Inferior parietal cortex (tissue), 1 donor: ENCODE measurements around the gene NXF1.
"Not testable (repeated sequence)": the region's sequence is repeated elsewhere in the genome, so short reads cannot be mapped to it uniquely, and the experiment has no call there.

Experiments
- DNase-seq: peaks from one replicate; pipeline ENCODE4 v3.0.0-alpha.2; 2016; ENCODE audit errors: extremely low spot score

The NXF1 gene

GRCh38 chr11:62832336-62833234 lies 27.3 kb upstream of the NXF1 start, which contains the start of gene TEX54:
Gene TEX54, minus strand, starts transcription at chr11:62832841.
- DNase-seq: no peak

- peak; percentile 98 for DNase-seq
Observed at GRCh38 chr11:62831520-62832335, 26.5 kb upstream of the NXF1 start, which contains the start of gene STX5. Gene STX5, minus strand, starts transcription at chr11:62832051. Its CDS starts 808 bp downstream, at chr11:62831243.

- DNase-seq: no peak
Observed at GRCh38 chr11:62830904-62831519, 25.8 kb upstream of the NXF1 start.

GRCh38 chr11:62828130-62828529 lies 22.9 kb upstream of the NXF1 start:
- DNase-seq: not testable (repeated sequence)

GRCh38 chr11:62823677-62824076 lies 18.4 kb upstream of the NXF1 start:
- DNase-seq: no peak

- no peak for DNase-seq
Observed at GRCh38 chr11:62817129-62817528, 11.9 kb upstream of the NXF1 start.

- no peak for DNase-seq
Observed at GRCh38 chr11:62816557-62816956, 11.3 kb upstream of the NXF1 start.

GRCh38 chr11:62811659-62812058 lies 6.4 kb upstream of the NXF1 start:
- DNase-seq: no peak

- DNase-seq: no peak
Observed at GRCh38 chr11:62810748-62811147, 5.5 kb upstream of the NXF1 start.

- no peak for DNase-seq
Observed at GRCh38 chr11:62806611-62807121, 1.4 kb upstream of the NXF1 start.

GRCh38 chr11:62805961-62806441 lies 761 bp upstream of the NXF1 start:
- DNase-seq: no peak

GRCh38 chr11:62804310-62805075 lies 747 bp downstream of the NXF1 start:
- DNase-seq: no peak

GRCh38 chr11:62801071-62801470 lies 4.2 kb downstream of the NXF1 start:
- DNase-seq: no peak

- no peak for DNase-seq
Observed at GRCh38 chr11:62799486-62799885, 5.8 kb downstream of the NXF1 start.

- no peak for DNase-seq
Observed at GRCh38 chr11:62796281-62796680, 9.0 kb downstream of the NXF1 start.

GRCh38 chr11:62794201-62794775 lies 11.0 kb downstream of the NXF1 start:
- DNase-seq: no peak

- DNase-seq: no peak
Observed at GRCh38 chr11:62792202-62792575, 13.1 kb downstream of the NXF1 start.

GRCh38 chr11:62791501-62792201 lies 13.6 kb downstream of the NXF1 start, which contains the start of gene TMEM223:
Gene TMEM223, minus strand, starts transcription at chr11:62792006. Its CDS starts 12 bp downstream, at chr11:62791994.
- peak; percentile 88 for DNase-seq

GRCh38 chr11:62789576-62789975 lies 15.7 kb downstream of the NXF1 start:
- no peak for DNase-seq

GRCh38 chr11:62788991-62789390 lies 16.2 kb downstream of the NXF1 start:
- no peak for DNase-seq
